AG09309 (cell line): ENCODE measurements around the gene HOXD8.

Source experiments
- DNase-seq: peaks from one replicate; pipeline ENCODE4 v3.0.0-alpha.2; 2010; ENCODE audit warnings: low read depth
- H3K4me3 ChIP-seq: 2 replicates; pipeline ENCODE4 v1.5.1; 2011; ENCODE audit warnings: mild to moderate bottlenecking, low read depth, low read length, moderate library complexity; ENCODE audit not compliant: control insufficient read depth
- CTCF ChIP-seq: IDR thresholded peaks from 2 replicates; pipeline ENCODE4 v1.5.1; 2011; ENCODE audit warnings: mild to moderate bottlenecking, low read depth, low read length, inconsistent platforms; ENCODE audit not compliant: insufficient read depth, control insufficient read depth; ENCODE audit errors: missing control alignments

Gene HOXD8

GRCh38 chr2:176137252-176137580 lies 7.7 kb downstream of the HOXD8 start:
- DNase-seq: no peak
- H3K4me3 ChIP-seq: peak overlapping the region; percentile 69
- no peak for TF ChIP-seq CTCF

GRCh38 chr2:176137906-176138305 lies 8.4 kb downstream of the HOXD8 start:
- no peak overlapping the region for H3K4me3 ChIP-seq
- no peak for DNase-seq
- no peak for TF ChIP-seq CTCF

GRCh38 chr2:176138526-176138922 lies 9.0 kb downstream of the HOXD8 start:
- no peak for DNase-seq
- TF ChIP-seq CTCF: no peak
- H3K4me3 ChIP-seq: no peak overlapping the region

GRCh38 chr2:176138923-176139660 lies 9.6 kb downstream of the HOXD8 start:
- no peak for DNase-seq
- no peak overlapping the region for H3K4me3 ChIP-seq
- no peak for TF ChIP-seq CTCF

- DNase-seq: no peak
- peak overlapping the region; percentile 87 for H3K4me3 ChIP-seq
- no peak for TF ChIP-seq CTCF
These were observed 10.4 kb downstream of the HOXD8 start for GRCh38 chr2:176139661-176140512.

- H3K4me3 ChIP-seq: peak overlapping the region; percentile 87
- peak; percentile 85 for TF ChIP-seq CTCF
- DNase-seq: no peak
These were observed 11.2 kb downstream of the HOXD8 start for GRCh38 chr2:176140513-176141317.
